Activated T-helper 17 cell treated with anti-CD3 and anti-CD28 coated beads, Interleukin-2, amount 50 U/mL, for 72 hours (primary cell): ENCODE results near the gene RABEP1. TPM values are rescaled to one million over a fixed set of nuclear protein-coding genes. Genes with fewer than 3 reads are reported as not detected.
A peak's percentile ranks its signal among the peaks of the same experiment; 100 is the strongest.

Source experiments
- ATAC-seq: fragments of 150-1000 bp; cut with Tn5 transposase; replicated peaks from 2 replicates; pipeline ENCODE4 v1.10.0; 2021; ENCODE audit warnings: mild to moderate bottlenecking, moderate library complexity
- H3K27ac Mint-ChIP-seq: one replicate; pipeline ENCODE4 v1.8.0; 2022; ENCODE audit warnings: mixed read lengths
- H3K27me3 Mint-ChIP-seq: one replicate; pipeline ENCODE4 v1.8.0; 2022; ENCODE audit warnings: mixed read lengths
- H3K36me3 Mint-ChIP-seq: one replicate; pipeline ENCODE4 v1.8.0; 2022; ENCODE audit warnings: low read depth, mild to moderate bottlenecking, mixed read lengths
- H3K4me1 Mint-ChIP-seq: one replicate; pipeline ENCODE4 v1.8.0; 2022; ENCODE audit warnings: mixed read lengths
- H3K4me3 Mint-ChIP-seq: one replicate; pipeline ENCODE4 v1.8.0; 2022; ENCODE audit warnings: mild to moderate bottlenecking, mixed read lengths
- H3K9me3 Mint-ChIP-seq: one replicate; pipeline ENCODE4 v1.8.0; 2022; ENCODE audit warnings: mixed read lengths
- total RNA-seq, 2 donors: library from RNA; stranded (reverse); gene quantifications; one replicate each; pipeline ENCODE4 v1.2.3, GENCODE V29; 2022

Gene RABEP1
- total RNA-seq, 2 donors from 2014 or later: 35.7 to 55.5 TPM

DNA sequence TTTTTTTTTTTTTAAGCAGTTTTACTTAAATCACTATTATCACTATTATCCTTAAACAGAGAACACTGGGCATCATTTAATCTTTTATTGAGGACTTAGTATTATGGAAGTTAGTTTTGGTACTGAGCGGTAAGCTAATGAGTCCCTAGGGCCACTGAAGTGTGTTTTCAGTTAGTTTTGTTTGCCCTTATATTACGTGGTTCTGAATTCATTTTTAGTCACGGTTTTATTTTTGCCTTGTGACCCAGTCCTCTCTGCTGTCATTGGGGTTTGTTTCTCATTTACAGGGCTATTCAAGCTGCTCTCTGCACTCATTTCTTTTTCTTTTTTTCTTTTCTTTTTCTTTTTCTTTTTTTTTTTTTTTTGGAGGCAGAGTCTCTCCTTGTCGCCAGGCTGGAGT is 17.3 kb downstream of the RABEP1 start:
- Mint-ChIP-seq H3K4me1 (peaks cover 7% of the 10 kb centered on the region), H3K9me3 (no peaks in the 10 kb centered on the region), H3K27ac (peak overlapping the region; percentile 41), H3K27me3 (no peaks in the 10 kb centered on the region), H3K4me3 (no peak overlapping the region), H3K36me3 (peaks cover 40% of the 10 kb centered on the region)
- ATAC-seq: peak; percentile 65

DNA sequence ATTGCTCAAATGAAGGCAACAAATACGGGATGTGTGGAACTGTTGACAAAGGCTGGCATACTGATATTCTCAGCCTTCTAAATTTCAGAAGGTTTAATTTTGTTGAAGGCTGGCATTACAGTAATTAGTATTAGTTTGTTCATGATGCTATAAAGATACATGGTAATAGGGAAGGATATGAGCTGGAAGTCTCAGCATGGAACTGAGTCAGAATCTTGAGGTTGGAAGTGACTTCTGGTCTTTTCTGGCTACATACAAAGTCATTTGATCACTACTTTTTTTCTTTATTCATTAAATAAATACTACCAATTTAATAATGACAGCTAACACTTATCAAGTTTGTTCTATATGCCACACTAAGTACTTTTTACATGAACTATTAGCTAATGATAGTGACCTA is 22.6 kb downstream of the RABEP1 start:
- no peak overlapping the region for H3K4me3 Mint-ChIP-seq
- H3K4me1 Mint-ChIP-seq: peaks cover 14% of the 10 kb centered on the region
- no peaks in the 10 kb centered on the region for H3K9me3 Mint-ChIP-seq
- ATAC-seq: peak; percentile 34
- no peak overlapping the region for H3K27ac Mint-ChIP-seq
- H3K36me3 Mint-ChIP-seq: peaks cover 42% of the 10 kb centered on the region
- H3K27me3 Mint-ChIP-seq: no peaks in the 10 kb centered on the region

DNA sequence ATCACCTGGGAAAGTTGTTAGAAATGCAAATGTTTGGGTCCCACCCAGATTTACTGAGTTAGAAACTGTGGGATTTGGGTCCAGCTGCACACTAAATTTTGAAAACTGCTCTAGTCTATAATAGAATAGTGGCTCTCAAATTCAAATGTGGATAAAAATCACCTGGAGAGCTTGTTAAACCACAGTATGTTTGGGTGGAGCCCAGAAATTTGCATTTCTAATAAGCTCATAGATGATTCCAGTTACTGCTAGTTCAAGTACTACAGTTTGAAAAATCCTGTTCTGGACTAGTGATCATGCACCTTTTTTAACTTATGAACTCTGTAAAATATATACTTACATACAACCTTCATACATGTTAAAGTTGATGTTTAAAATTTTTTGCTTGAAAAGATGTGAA is 27.8 kb downstream of the RABEP1 start:
- no peak overlapping the region for H3K4me3 Mint-ChIP-seq
- no peak for ATAC-seq
- no peak overlapping the region for H3K27ac Mint-ChIP-seq
- peaks cover 12% of the 10 kb centered on the region for H3K4me1 Mint-ChIP-seq
- H3K27me3 Mint-ChIP-seq: no peaks in the 10 kb centered on the region
- H3K36me3 Mint-ChIP-seq: peaks cover 69% of the 10 kb centered on the region
- no peaks in the 10 kb centered on the region for H3K9me3 Mint-ChIP-seq

DNA sequence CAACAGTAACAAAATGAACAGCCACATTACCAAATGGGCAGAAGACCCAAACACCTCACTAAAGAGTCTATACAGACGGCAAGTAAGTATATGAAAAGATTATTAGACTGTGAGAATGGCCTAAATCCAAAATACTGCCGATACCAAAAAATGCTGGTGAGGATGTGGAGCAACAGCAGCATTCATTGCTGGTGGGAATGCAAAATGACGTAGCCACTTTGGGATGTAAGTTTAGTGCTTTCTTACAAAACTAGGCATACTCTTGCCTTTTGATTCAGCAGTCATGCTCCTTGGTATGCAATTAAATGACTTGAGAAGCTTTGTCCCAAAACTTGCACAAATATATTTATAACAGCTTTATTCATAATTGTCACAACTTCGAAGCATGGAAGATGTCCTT is 43.8 kb downstream of the RABEP1 start:
- Mint-ChIP-seq H3K36me3 (peaks cover 12% of the 10 kb centered on the region), H3K27me3 (no peaks in the 10 kb centered on the region), H3K4me1 (peaks cover 19% of the 10 kb centered on the region), H3K27ac (no peak overlapping the region), H3K9me3 (no peaks in the 10 kb centered on the region), H3K4me3 (no peak overlapping the region)
- ATAC-seq: no peak

DNA sequence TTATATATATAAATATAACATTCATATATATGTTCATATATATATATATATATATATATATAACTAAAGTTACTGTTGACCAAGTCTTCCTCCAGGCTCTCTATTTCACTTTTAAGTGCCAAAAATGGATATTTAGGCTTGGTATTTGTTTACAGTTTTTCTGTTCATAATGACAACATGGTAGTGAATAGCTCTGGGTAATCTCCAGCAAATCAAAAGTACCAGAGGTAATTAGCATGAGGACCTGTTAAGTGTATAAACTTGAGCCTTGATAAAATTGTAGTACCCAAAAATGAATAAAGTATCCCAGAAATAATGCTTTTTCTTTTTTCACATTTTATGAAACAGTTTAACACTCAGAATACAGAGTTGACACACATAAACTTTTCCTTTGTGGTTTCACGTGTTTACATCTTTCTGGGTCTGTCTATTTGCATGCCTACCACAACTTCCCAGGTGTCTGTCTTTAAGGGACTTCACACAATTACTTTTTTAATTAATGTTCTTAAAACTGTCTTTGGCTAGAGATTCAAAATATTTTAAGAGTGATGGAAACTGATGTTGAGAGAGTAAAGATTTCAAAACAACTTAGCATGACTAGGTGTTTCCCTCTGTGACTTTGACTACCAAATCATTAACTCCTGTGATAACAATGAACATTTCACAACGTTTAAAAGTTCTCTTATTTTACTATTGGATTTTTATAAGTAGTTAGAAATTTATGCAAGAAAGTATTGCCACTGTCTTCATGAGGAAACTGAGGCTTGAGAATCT is 47.9 kb downstream of the RABEP1 start:
- Mint-ChIP-seq H3K27ac (peak overlapping the region; percentile 80), H3K4me3 (peak overlapping the region; percentile 39), H3K27me3 (no peaks in the 10 kb centered on the region), H3K4me1 (peaks cover 15% of the 10 kb centered on the region), H3K9me3 (no peaks in the 10 kb centered on the region), H3K36me3 (peaks cover 41% of the 10 kb centered on the region)
- peak; percentile 71 for ATAC-seq

DNA sequence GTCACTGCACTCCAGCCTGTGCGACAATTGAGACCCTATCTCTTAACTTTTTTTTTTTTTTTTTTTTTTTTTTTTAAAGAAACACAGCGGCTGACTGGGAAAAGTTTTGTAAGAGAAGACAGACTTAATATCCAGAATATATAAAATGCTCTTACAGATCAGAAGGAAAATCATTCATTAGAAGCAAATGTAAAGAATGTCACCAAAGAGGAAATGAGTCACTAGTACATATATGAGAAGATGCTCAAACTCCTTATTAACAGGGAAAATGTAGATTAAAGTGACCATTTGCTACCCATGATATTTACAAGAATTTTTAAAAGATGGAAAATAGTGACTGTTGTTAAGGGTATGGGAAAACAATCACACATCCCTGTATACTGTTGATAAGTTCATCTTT is 48.9 kb downstream of the RABEP1 start:
- ATAC-seq: no peak
- H3K9me3 Mint-ChIP-seq: no peaks in the 10 kb centered on the region
- H3K36me3 Mint-ChIP-seq: peaks cover 51% of the 10 kb centered on the region
- H3K27ac Mint-ChIP-seq: no peak overlapping the region
- H3K4me1 Mint-ChIP-seq: peaks cover 13% of the 10 kb centered on the region
- no peak overlapping the region for H3K4me3 Mint-ChIP-seq
- no peaks in the 10 kb centered on the region for H3K27me3 Mint-ChIP-seq

DNA sequence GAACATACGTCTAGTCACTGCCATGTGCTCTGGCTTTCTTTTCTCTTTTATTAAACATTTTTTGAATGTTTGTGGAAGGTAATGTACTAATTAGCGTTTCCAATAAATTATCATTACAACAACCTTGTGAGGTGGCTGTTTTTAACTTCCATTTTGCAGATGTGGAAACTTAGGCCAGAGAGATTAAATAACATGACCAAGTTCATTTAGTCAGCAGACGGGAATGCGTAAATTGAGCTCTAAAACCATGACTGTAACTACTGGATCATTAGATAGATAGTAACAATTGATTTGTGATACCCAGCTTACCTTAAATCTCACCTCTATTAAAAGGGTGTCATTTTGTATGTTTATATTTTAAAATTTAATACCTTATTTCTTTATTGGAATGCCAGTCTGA is 49.4 kb downstream of the RABEP1 start:
- Mint-ChIP-seq H3K4me1 (peaks cover 13% of the 10 kb centered on the region), H3K4me3 (no peak overlapping the region), H3K36me3 (peaks cover 56% of the 10 kb centered on the region), H3K27me3 (no peaks in the 10 kb centered on the region), H3K27ac (no peak overlapping the region), H3K9me3 (no peaks in the 10 kb centered on the region)
- ATAC-seq: no peak

DNA sequence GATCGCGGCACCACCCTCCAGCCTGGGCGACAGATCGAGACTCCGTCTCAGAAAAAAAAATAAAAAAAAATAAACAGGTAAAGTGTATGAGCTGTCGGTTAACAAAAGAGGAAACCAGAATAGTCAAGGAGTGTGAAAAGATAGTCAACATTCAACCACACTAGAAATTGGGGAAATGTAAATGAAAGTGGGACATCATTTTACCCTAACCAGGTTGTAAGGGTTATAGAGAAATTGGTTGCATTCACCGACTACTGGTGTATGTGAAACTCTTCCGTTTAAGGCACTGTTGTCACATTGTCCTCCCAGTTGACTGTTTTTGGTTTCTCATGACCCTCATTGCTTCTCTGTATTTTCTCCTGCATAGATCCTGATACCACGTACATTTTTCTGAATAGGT is 62.8 kb downstream of the RABEP1 start:
- Mint-ChIP-seq H3K27me3 (no peaks in the 10 kb centered on the region), H3K27ac (no peak overlapping the region), H3K36me3 (peaks cover 74% of the 10 kb centered on the region), H3K4me3 (no peak overlapping the region), H3K9me3 (no peaks in the 10 kb centered on the region), H3K4me1 (peaks cover 4% of the 10 kb centered on the region)
- ATAC-seq: no peak

DNA sequence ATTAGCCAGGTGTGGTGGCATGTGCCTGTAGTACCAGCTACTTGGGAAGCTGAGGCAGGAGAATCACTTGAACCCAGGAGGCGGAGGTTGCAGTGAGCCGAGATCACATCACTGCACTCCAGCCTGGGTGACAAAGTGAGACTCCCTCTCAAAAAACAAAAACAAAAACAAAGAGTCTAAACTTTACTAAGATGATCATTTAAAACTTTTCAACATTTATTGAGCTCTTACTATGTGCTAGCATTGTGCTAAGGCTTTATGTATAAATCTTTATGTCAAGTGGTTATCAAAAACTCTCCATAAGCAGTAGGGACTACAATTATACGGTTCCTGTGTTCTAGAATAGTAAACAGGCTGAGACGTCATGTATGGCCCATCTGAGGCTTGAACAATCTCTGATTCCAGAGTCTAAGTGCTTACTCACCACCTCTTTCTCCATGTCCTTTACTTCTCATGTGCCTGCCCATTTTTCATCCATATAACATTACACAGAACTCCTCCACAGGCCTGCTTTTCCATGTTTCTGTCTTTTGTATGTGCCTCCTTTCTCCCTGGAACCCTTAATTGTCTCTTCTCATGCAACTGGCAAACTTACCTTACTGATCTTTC is 70.7 kb downstream of the RABEP1 start:
- no peak overlapping the region for H3K27ac Mint-ChIP-seq
- H3K36me3 Mint-ChIP-seq: peaks cover 99% of the 10 kb centered on the region
- H3K4me1 Mint-ChIP-seq: peaks cover 4% of the 10 kb centered on the region
- H3K4me3 Mint-ChIP-seq: no peak overlapping the region
- H3K27me3 Mint-ChIP-seq: no peaks in the 10 kb centered on the region
- ATAC-seq: no peak
- H3K9me3 Mint-ChIP-seq: no peaks in the 10 kb centered on the region

DNA sequence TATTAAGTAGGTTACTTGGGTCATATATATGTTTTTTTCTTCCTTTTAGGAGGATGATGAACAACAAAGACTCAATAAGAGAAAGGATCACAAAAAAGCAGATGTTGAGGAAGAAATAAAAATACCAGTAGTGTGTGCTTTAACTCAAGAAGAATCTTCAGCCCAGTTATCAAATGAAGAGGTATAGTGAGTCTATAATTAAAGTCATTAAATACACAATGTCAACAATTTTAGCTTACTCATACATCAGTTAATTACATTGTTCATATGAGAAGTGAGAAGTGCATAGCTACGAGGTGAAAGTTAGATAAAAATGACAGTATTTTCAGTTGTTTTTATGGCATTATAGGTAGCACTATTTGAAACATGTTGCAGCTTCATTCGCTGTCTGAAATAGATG is 72.2 kb downstream of the RABEP1 start:
- H3K9me3 Mint-ChIP-seq: no peaks in the 10 kb centered on the region
- H3K36me3 Mint-ChIP-seq: peaks cover 99% of the 10 kb centered on the region
- H3K27ac Mint-ChIP-seq: peak overlapping the region; percentile 43
- no peaks in the 10 kb centered on the region for H3K4me1 Mint-ChIP-seq
- no peak for ATAC-seq
- H3K4me3 Mint-ChIP-seq: no peak overlapping the region
- H3K27me3 Mint-ChIP-seq: no peaks in the 10 kb centered on the region

DNA sequence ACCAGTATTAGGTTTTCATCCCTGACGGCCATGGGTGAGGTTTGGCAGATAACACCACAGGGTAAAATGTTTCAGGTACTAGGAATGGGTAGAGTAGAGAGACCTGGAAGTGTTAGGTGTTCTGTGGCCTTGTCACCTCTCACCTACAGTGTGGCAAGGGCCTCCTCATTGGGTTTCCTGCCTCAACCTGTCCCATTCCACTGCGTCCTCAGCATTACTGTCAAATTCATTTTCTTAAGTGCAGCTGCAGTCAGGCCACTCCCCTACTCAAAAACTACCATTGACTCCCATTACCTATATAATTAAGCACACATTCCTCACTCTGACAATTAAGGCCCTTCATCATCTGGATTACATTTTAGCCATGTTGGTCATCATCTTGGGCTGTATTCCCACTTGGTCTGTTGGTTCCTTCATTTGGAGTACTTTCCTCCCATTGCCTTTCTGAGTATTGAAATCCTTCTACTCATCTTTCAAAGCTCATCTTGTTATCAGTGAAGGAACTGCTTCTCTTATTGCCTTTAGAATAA is 72.9 kb downstream of the RABEP1 start:
- Mint-ChIP-seq H3K4me3 (no peak overlapping the region), H3K4me1 (no peaks in the 10 kb centered on the region), H3K27ac (peak overlapping the region; percentile 14), H3K36me3 (peaks cover 99% of the 10 kb centered on the region), H3K27me3 (no peaks in the 10 kb centered on the region), H3K9me3 (no peaks in the 10 kb centered on the region)
- no peak for ATAC-seq

DNA sequence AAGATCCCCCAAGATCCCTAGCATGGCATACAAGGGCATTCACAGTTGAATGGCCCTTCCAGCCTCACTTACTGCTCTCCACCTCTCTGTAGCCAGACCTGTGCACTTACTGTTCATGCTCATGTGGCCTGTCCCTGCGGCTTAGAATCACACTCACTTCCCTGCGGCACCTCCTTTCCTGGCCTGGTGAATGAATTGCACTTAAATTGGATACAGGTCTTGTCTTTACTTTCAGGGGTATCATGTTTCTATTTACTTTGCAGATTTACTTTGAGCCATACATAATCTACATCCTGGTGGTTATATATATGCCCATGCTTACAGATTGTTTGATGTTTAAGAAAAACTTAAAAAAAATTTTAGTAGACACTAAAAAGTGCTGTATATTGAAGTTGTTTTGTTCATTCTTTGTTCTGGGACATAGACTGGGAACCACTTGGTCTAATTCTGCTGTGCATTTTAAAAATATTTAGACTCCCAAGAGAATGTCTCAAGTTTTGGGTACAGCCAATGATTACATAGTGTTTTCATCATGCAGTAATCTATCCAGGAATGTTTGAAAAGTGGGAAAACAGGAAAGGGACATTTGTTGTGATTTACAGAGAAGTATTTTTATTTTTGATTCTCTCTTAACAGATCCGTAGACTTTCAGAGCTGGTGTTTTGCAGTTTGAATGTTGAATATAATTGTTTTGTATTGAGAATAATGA is 73.5 kb downstream of the RABEP1 start:
- H3K4me1 Mint-ChIP-seq: no peaks in the 10 kb centered on the region
- no peaks in the 10 kb centered on the region for H3K9me3 Mint-ChIP-seq
- no peak overlapping the region for H3K4me3 Mint-ChIP-seq
- H3K27me3 Mint-ChIP-seq: no peaks in the 10 kb centered on the region
- ATAC-seq: no peak
- peaks cover 99% of the 10 kb centered on the region for H3K36me3 Mint-ChIP-seq
- H3K27ac Mint-ChIP-seq: peak overlapping the region; percentile 14

DNA sequence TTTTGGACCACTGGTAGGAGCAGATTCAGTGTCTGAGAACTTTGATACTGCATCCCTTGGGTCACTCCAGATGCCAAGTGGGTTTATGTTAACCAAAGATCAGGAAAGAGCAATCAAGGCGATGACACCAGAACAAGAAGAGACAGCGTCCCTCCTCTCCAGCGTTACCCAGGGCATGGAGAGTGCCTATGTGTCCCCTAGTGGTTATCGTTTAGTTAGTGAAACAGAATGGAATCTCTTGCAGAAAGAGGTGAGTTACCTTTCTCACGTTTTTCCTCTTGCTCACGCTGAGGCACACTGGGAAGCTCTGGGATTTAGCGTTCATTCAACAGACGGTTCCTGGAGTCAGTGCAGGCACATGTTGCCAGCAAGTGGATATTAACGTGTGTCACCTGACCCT is 79.3 kb downstream of the RABEP1 start:
- peaks cover 98% of the 10 kb centered on the region for H3K36me3 Mint-ChIP-seq
- ATAC-seq: no peak
- H3K4me1 Mint-ChIP-seq: no peaks in the 10 kb centered on the region
- no peaks in the 10 kb centered on the region for H3K27me3 Mint-ChIP-seq
- H3K4me3 Mint-ChIP-seq: no peak overlapping the region
- no peak overlapping the region for H3K27ac Mint-ChIP-seq
- H3K9me3 Mint-ChIP-seq: no peaks in the 10 kb centered on the region

DNA sequence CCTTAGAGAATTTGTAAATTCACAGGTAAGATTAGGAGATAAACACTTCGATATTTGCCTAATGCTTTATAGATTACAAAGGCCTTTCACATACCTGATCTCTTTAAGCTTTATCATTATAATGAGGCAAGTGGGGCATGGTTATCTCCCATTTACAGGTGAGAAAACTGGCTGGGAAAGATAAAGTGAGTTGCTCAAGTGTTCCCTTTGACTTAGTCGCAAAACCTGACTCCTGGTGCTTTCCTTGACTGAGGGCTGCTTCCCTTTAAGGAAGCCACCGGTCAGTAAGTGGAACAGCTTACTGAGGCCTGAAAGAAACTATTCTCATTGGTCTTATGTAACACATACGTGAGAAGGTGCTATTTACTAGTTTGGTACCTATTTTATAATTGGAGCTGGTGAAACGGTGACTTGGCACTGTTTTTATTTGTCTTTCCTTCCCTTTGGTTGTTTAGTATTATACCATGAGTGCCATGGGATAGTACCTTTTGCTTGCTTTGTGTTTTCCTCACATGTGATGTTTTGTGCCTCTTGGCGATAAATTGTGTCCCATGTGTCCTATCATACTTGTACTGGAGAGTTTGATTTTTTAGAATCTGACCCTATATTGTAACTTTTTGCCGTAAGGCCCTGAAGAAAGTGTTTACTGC is 80.2 kb downstream of the RABEP1 start:
- no peak overlapping the region for H3K27ac Mint-ChIP-seq
- H3K27me3 Mint-ChIP-seq: no peaks in the 10 kb centered on the region
- no peaks in the 10 kb centered on the region for H3K9me3 Mint-ChIP-seq
- ATAC-seq: no peak
- H3K36me3 Mint-ChIP-seq: peaks cover 92% of the 10 kb centered on the region
- no peak overlapping the region for H3K4me3 Mint-ChIP-seq
- H3K4me1 Mint-ChIP-seq: no peaks in the 10 kb centered on the region
